ENCODE results near the gene KMT5C. TPM values are rescaled to one million over a fixed set of nuclear protein-coding genes. Genes with fewer than 3 reads are reported as not detected.
A peak's percentile ranks its signal among the peaks of the same experiment; 100 is the strongest.

KMT5C gene
- total RNA-seq, 1 donor from 2014 or later: 54.0 TPM

- peak overlapping the region; percentile 38 for H3K4me3 Mint-ChIP-seq
- peak in 1 of 2 experiments; percentile 62 for DNase-seq (ENCODE audit: low spot score in 2 of 2, unreplicated experiment in 2 of 2)
- no peak overlapping the region for H3K27ac Mint-ChIP-seq
- H3K27me3 Mint-ChIP-seq (ENCODE audit: low read depth): peaks cover 38% of the 10 kb centered on the region
- H3K36me3 Mint-ChIP-seq: peaks cover 2% of the 10 kb centered on the region
- H3K4me1 Mint-ChIP-seq: peaks cover 29% of the 10 kb centered on the region
- no peaks in the 10 kb centered on the region for H3K9me3 Mint-ChIP-seq
- TF ChIP-seq CTCF (IDR thresholded peaks at IDR 0.05; ENCODE audit: unreplicated experiment): no peak
These were observed 29.3 kb downstream of the KMT5C start for GRCh38 chr19:55368701-55369563.

GRCh38 chr19:55369653-55370304, 30.1 kb downstream of the KMT5C start:
- H3K27ac Mint-ChIP-seq: peak overlapping the region; percentile 81
- peak in 1 of 2 experiments; percentile 68 for DNase-seq (ENCODE audit: low spot score in 2 of 2, unreplicated experiment in 2 of 2)
- peaks cover 39% of the 10 kb centered on the region for H3K27me3 Mint-ChIP-seq (ENCODE audit: low read depth)
- peak overlapping the region; percentile 72 for H3K4me3 Mint-ChIP-seq
- no peaks in the 10 kb centered on the region for H3K9me3 Mint-ChIP-seq
- TF ChIP-seq CTCF (IDR thresholded peaks at IDR 0.05; ENCODE audit: unreplicated experiment): no peak
- H3K36me3 Mint-ChIP-seq: peaks cover 2% of the 10 kb centered on the region
- peaks cover 32% of the 10 kb centered on the region for H3K4me1 Mint-ChIP-seq

- H3K36me3 Mint-ChIP-seq: peaks cover 2% of the 10 kb centered on the region
- H3K27ac Mint-ChIP-seq: peak within 1 kb of the TSS; percentile 81
- peaks cover 41% of the 10 kb centered on the region for H3K27me3 Mint-ChIP-seq (ENCODE audit: low read depth)
- no peak for DNase-seq (ENCODE audit: low spot score in 2 of 2, unreplicated experiment in 2 of 2)
- no peak for TF ChIP-seq CTCF (IDR thresholded peaks at IDR 0.05; ENCODE audit: unreplicated experiment)
- no peaks in the 10 kb centered on the region for H3K9me3 Mint-ChIP-seq
- H3K4me1 Mint-ChIP-seq: peaks cover 35% of the 10 kb centered on the region
- peak within 1 kb of the TSS; percentile 72 for H3K4me3 Mint-ChIP-seq
These were observed 30.8 kb downstream of the KMT5C start, which contains the start of gene IL11 for GRCh38 chr19:55370305-55370988. Gene IL11, minus strand, starts transcription at chr19:55370463. Its CDS starts 153 bp downstream, at chr19:55370310.

GRCh38 chr19:55372316-55373081, 32.8 kb downstream of the KMT5C start:
- Mint-ChIP-seq H3K36me3 (no peaks in the 10 kb centered on the region), H3K27ac (peak overlapping the region; percentile 37), H3K4me1 (peaks cover 47% of the 10 kb centered on the region), H3K27me3 (ENCODE audit: low read depth) (peaks cover 51% of the 10 kb centered on the region), H3K9me3 (no peaks in the 10 kb centered on the region), H3K4me3 (peak overlapping the region; percentile 10)
- no peak for TF ChIP-seq CTCF (IDR thresholded peaks at IDR 0.05; ENCODE audit: unreplicated experiment)
- DNase-seq (ENCODE audit: low spot score in 2 of 2, unreplicated experiment in 2 of 2): no peak
